ENCODE results near the gene PRRC1. TPM values are rescaled to one million over a fixed set of nuclear protein-coding genes. Genes with fewer than 3 reads are reported as not detected.

The PRRC1 gene
- total RNA-seq, 1 donor: 91.6 TPM

DNA sequence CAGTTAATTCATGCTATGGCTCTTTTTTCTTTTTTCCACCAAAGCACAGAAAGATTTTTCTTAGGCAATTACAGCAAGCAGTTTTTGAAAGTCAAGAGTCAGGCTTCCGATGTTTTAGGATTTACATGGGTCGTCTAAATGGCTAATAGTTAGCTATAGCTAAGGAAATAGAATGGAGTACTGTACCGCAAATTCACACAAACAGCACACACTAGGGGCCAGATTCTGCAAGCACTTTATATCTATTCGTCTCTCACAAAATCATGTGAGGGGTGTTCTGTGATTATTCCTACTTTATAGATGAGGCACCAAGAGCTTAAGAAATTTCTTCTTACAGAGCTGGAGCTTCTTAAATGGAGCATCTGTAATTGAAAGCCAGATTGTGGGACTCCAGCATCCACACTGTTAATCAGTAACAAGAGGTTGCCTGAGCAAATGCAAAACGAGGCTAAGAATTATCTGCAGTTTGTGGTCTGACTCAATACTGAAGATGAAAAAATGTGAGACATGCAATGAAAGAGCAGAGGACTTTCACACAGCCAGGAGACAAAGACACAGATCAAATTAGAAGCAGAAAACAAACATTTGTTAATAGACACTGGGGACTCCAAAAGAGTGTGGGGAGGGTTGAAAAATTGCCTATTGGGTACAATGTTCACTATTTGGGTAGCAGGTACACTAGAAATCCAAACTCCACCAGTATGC, 68.8 kb downstream of the PRRC1 start:
- H3K36me3 ChIP-seq (ENCODE audit: insufficient read depth, low read length): no peaks in the 10 kb centered on the region
- no peaks in the 10 kb centered on the region for H4K20me1 ChIP-seq (ENCODE audit: insufficient read depth, low read length)
- no peak overlapping the region for H3K4me3 ChIP-seq (ENCODE audit: insufficient read depth, low read length)
- TF ChIP-seq, protein P1, sequence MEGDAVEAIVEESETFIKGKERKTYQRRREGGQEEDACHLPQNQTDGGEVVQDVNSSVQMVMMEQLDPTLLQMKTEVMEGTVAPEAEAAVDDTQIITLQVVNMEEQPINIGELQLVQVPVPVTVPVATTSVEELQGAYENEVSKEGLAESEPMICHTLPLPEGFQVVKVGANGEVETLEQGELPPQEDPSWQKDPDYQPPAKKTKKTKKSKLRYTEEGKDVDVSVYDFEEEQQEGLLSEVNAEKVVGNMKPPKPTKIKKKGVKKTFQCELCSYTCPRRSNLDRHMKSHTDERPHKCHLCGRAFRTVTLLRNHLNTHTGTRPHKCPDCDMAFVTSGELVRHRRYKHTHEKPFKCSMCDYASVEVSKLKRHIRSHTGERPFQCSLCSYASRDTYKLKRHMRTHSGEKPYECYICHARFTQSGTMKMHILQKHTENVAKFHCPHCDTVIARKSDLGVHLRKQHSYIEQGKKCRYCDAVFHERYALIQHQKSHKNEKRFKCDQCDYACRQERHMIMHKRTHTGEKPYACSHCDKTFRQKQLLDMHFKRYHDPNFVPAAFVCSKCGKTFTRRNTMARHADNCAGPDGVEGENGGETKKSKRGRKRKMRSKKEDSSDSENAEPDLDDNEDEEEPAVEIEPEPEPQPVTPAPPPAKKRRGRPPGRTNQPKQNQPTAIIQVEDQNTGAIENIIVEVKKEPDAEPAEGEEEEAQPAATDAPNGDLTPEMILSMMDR (IDR thresholded peaks at IDR 0.05; ENCODE audit: extremely low read depth, low read depth, low read length): no peak
- no peaks in the 10 kb centered on the region for H3K27me3 ChIP-seq (ENCODE audit: insufficient read depth, low read length)
- no peaks in the 10 kb centered on the region for H3K9me3 ChIP-seq (ENCODE audit: low read depth, low read length)
- no peak overlapping the region for H2AFZ ChIP-seq (ENCODE audit: low read length)
- H3K4me2 ChIP-seq (ENCODE audit: insufficient read depth, low read length): no peak overlapping the region
- H3K79me2 ChIP-seq (ENCODE audit: insufficient read depth, low read length): no peaks in the 10 kb centered on the region
- no peaks in the 10 kb centered on the region for H3K4me1 ChIP-seq (ENCODE audit: insufficient read depth, low read length)
- no peak for DNase-seq (ENCODE audit: insufficient read length, low spot score, missing footprints)
- no peak overlapping the region for H3K27ac ChIP-seq (ENCODE audit: low read depth, low read length)

- H3K27me3 ChIP-seq (ENCODE audit: insufficient read depth, low read length): no peaks in the 10 kb centered on the region
- no peaks in the 10 kb centered on the region for H4K20me1 ChIP-seq (ENCODE audit: insufficient read depth, low read length)
- DNase-seq (ENCODE audit: insufficient read length, low spot score, missing footprints): no peak
- H3K9me3 ChIP-seq (ENCODE audit: low read depth, low read length): no peaks in the 10 kb centered on the region
- no peak overlapping the region for H3K4me3 ChIP-seq (ENCODE audit: insufficient read depth, low read length)
- no peaks in the 10 kb centered on the region for H3K4me1 ChIP-seq (ENCODE audit: insufficient read depth, low read length)
- TF ChIP-seq, protein P1 (IDR thresholded peaks at IDR 0.05; ENCODE audit: extremely low read depth, low read depth, low read length): no peak
- no peak overlapping the region for H2AFZ ChIP-seq (ENCODE audit: low read length)
- no peak overlapping the region for H3K4me2 ChIP-seq (ENCODE audit: insufficient read depth, low read length)
- H3K36me3 ChIP-seq (ENCODE audit: insufficient read depth, low read length): no peaks in the 10 kb centered on the region
- H3K27ac ChIP-seq (ENCODE audit: low read depth, low read length): no peak overlapping the region
- no peaks in the 10 kb centered on the region for H3K79me2 ChIP-seq (ENCODE audit: insufficient read depth, low read length)
Observed at GRCh38 chr5:127586811-127587210, 69.4 kb downstream of the PRRC1 start.

DNA sequence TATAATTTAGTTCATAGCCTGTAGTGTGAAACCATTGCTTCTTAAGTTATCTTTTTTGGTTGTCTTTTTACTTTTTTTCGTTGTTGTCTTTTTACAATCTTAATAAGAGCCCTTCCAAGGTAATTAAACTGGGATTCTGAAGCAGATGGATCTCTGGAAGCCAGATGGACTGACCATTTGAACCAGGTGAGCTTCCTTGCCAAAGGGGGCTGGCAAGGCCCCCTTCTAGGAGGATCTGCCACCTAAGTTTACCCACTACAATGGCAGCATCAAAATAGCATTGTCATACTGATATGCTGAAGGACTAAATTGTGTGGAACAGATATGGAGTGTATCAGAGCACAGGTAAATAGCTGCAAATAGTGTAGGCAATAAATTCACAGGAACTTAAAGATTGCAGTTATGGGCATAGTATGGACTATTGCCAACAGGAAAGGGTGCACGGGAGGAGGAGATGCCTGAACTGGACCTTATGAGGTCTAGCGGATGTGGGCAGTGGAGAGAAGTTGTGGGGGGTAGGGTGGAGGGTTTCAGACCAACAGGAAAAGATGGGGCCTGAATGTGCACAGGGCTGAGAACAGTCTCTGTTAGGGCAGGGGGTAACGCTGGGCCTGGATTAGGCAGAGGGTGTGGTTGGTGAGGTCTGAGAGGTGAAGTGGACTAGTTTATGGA, 69.9 kb downstream of the PRRC1 start:
- TF ChIP-seq, protein P1 (IDR thresholded peaks at IDR 0.05; ENCODE audit: extremely low read depth, low read depth, low read length): no peak
- no peak for DNase-seq (ENCODE audit: insufficient read length, low spot score, missing footprints)
- H3K27me3 ChIP-seq (ENCODE audit: insufficient read depth, low read length): no peaks in the 10 kb centered on the region
- no peak overlapping the region for H3K4me2 ChIP-seq (ENCODE audit: insufficient read depth, low read length)
- no peak overlapping the region for H3K4me3 ChIP-seq (ENCODE audit: insufficient read depth, low read length)
- H3K9me3 ChIP-seq (ENCODE audit: low read depth, low read length): no peaks in the 10 kb centered on the region
- H4K20me1 ChIP-seq (ENCODE audit: insufficient read depth, low read length): no peaks in the 10 kb centered on the region
- H2AFZ ChIP-seq (ENCODE audit: low read length): no peak overlapping the region
- H3K27ac ChIP-seq (ENCODE audit: low read depth, low read length): no peak overlapping the region
- no peaks in the 10 kb centered on the region for H3K79me2 ChIP-seq (ENCODE audit: insufficient read depth, low read length)
- no peaks in the 10 kb centered on the region for H3K36me3 ChIP-seq (ENCODE audit: insufficient read depth, low read length)
- no peaks in the 10 kb centered on the region for H3K4me1 ChIP-seq (ENCODE audit: insufficient read depth, low read length)

DNA sequence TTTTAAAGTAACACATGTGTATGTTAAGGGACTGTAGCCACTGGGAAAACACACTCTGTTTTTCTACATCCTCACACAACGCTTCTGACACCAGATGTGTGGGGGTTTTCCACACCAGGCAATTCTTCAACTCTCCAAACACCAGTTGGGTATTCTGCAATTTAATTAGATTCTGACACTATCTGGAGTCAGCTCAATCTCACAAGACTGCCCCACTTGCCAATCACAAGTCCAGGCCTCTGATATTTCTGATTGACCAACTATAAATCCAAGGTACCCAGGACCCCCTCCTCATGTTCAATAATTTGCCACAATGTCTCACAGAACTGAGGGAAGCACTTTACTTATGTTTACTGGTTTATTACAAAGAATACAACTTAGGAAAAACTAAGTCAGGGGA, 70.9 kb downstream of the PRRC1 start:
- TF ChIP-seq, protein P1 (IDR thresholded peaks at IDR 0.05; ENCODE audit: extremely low read depth, low read depth, low read length): no peak
- no peaks in the 10 kb centered on the region for H3K79me2 ChIP-seq (ENCODE audit: insufficient read depth, low read length)
- H3K9me3 ChIP-seq (ENCODE audit: low read depth, low read length): no peaks in the 10 kb centered on the region
- no peaks in the 10 kb centered on the region for H4K20me1 ChIP-seq (ENCODE audit: insufficient read depth, low read length)
- H3K27ac ChIP-seq (ENCODE audit: low read depth, low read length): no peak overlapping the region
- DNase-seq (ENCODE audit: insufficient read length, low spot score, missing footprints): no peak
- no peaks in the 10 kb centered on the region for H3K4me1 ChIP-seq (ENCODE audit: insufficient read depth, low read length)
- H3K4me3 ChIP-seq (ENCODE audit: insufficient read depth, low read length): no peak overlapping the region
- H3K4me2 ChIP-seq (ENCODE audit: insufficient read depth, low read length): no peak overlapping the region
- no peaks in the 10 kb centered on the region for H3K36me3 ChIP-seq (ENCODE audit: insufficient read depth, low read length)
- H3K27me3 ChIP-seq (ENCODE audit: insufficient read depth, low read length): no peaks in the 10 kb centered on the region
- no peak overlapping the region for H2AFZ ChIP-seq (ENCODE audit: low read length)
